Parathyroid adenoma (tissue), 2 donors: Measurements from ENCODE around the gene AP2A2.

Experiments used
- H2AFZ ChIP-seq: fragments of 300-600 bp; sonication (generic); one replicate; pipeline ENCODE4 v1.7.0; 2017; ENCODE audit warnings: antibody characterized with exemption, mild to moderate bottlenecking
- H3K27ac ChIP-seq: fragments of 300-600 bp; sonication (generic); one replicate; pipeline ENCODE4 v1.7.0; 2017
- H3K27me3 ChIP-seq: fragments of 300-600 bp; sonication (generic); one replicate; pipeline ENCODE4 v1.7.0; 2017; ENCODE audit warnings: low read length; ENCODE audit not compliant: control insufficient read depth, insufficient read depth
- H3K36me3 ChIP-seq: fragments of 300-600 bp; sonication (generic); one replicate; pipeline ENCODE4 v1.7.0; 2017; ENCODE audit warnings: low read length; ENCODE audit not compliant: control insufficient read depth, insufficient read depth
- H3K4me1 ChIP-seq: fragments of 300-600 bp; sonication (generic); one replicate; pipeline ENCODE4 v1.7.0; 2017; ENCODE audit warnings: control low read depth
- H3K4me2 ChIP-seq: fragments of 300-600 bp; sonication (generic); one replicate; pipeline ENCODE4 v1.7.0; 2017; ENCODE audit warnings: low read length
- H3K4me3 ChIP-seq: fragments of 300-600 bp; sonication (generic); one replicate; pipeline ENCODE4 v1.7.0; 2017; ENCODE audit warnings: low read depth, low read length
- H3K79me2 ChIP-seq: fragments of 300-600 bp; sonication (generic); one replicate; pipeline ENCODE4 v1.7.0; 2017; ENCODE audit warnings: control low read depth
- H3K9ac ChIP-seq: fragments of 300-600 bp; sonication (generic); one replicate; pipeline ENCODE4 v1.7.0; 2017; ENCODE audit warnings: mild to moderate bottlenecking
- H3K9me3 ChIP-seq: fragments of 300-600 bp; sonication (generic); one replicate; pipeline ENCODE4 v1.7.0; 2017; ENCODE audit warnings: low read length; ENCODE audit not compliant: control insufficient read depth
- CTCF ChIP-seq: fragments of 300-600 bp; sonication (generic); IDR thresholded peaks from one replicate; pipeline ENCODE4 v1.7.0; 2017; ENCODE audit warnings: antibody characterized with exemption, mild to moderate bottlenecking
- donor health status: primary hyperparathyroidism.

Gene AP2A2

DNA sequence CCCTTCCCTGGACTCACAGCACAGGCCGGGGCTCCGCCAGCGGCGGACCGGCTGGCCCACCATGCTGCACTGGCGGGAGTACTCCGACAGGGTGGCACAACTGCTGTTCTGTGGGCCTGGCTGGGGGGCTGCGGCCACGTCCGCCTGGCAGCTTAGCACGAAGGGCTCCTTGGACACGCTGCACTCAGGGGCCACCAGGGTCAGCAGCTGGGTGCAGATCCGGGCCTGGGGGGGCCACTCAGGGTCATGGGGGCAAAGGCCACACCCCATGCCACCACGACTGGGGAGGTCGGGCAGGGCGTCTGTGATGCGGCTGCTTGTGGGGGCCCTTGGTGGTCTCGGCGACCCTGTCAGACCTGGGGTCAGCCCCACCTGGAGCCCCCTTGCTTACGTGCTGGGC is 104.9 kb downstream of the AP2A2 start:
- Histone ChIP-seq H3K9ac (no peak overlapping the region), H2AFZ (no peak overlapping the region), H3K4me3 (no peak overlapping the region), H3K9me3 (no peaks in the 10 kb centered on the region), H3K79me2 (no peaks in the 10 kb centered on the region), H3K27me3 (no peaks in the 10 kb centered on the region), H3K27ac (no peak overlapping the region), H3K4me1 (no peaks in the 10 kb centered on the region), H3K4me2 (no peak overlapping the region), H3K36me3 (no peaks in the 10 kb centered on the region)
- TF ChIP-seq CTCF, result no peak

GRCh38 chr11:1031121-1031899 is 105.6 kb downstream of the AP2A2 start:
- no peak overlapping the region for H3K27ac ChIP-seq
- H3K4me2 ChIP-seq, result no peak overlapping the region
- H3K4me1 ChIP-seq, result no peaks in the 10 kb centered on the region
- no peak overlapping the region for H2AFZ ChIP-seq
- H3K9ac ChIP-seq, result no peak overlapping the region
- H3K36me3 ChIP-seq, result no peaks in the 10 kb centered on the region
- H3K79me2 ChIP-seq, result no peaks in the 10 kb centered on the region
- H3K27me3 ChIP-seq, result no peaks in the 10 kb centered on the region
- H3K9me3 ChIP-seq, result no peaks in the 10 kb centered on the region
- no peak overlapping the region for H3K4me3 ChIP-seq
- no peak for TF ChIP-seq CTCF

GRCh38 chr11:1032310-1032891 is 106.7 kb downstream of the AP2A2 start:
- Histone ChIP-seq H3K9me3 (no peaks in the 10 kb centered on the region), H3K27ac (no peak overlapping the region), H3K4me1 (no peaks in the 10 kb centered on the region), H3K27me3 (no peaks in the 10 kb centered on the region), H3K4me2 (no peak overlapping the region), H3K79me2 (no peaks in the 10 kb centered on the region), H3K9ac (no peak overlapping the region), H2AFZ (no peak overlapping the region), H3K4me3 (no peak overlapping the region), H3K36me3 (no peaks in the 10 kb centered on the region)
- TF ChIP-seq CTCF, result no peak

- Histone ChIP-seq H3K4me3 (no peak overlapping the region), H3K27me3 (no peaks in the 10 kb centered on the region), H3K27ac (no peak overlapping the region), H3K9ac (no peak overlapping the region), H3K4me1 (no peaks in the 10 kb centered on the region), H3K4me2 (no peak overlapping the region), H3K79me2 (no peaks in the 10 kb centered on the region), H2AFZ (no peak overlapping the region), H3K9me3 (no peaks in the 10 kb centered on the region), H3K36me3 (no peaks in the 10 kb centered on the region)
- no peak for TF ChIP-seq CTCF
These were observed 107.5 kb downstream of the AP2A2 start for GRCh38 chr11:1033016-1033798.
